A673 (cell line): ENCODE measurements around the gene RAB11FIP3. TPM values are rescaled to one million over a fixed set of nuclear protein-coding genes. Genes with fewer than 3 reads are reported as not detected.

ENCODE experiments used
- BruUV-seq: library from RNA; stranded (reverse); fragments of 400-500 nt; replicated peaks from 2 replicates; lab custom pipeline; 2021; lab: Mats Ljungman, UMichigan
- CTCF ChIA-PET: fragments of 300-600 bp; sonication (Branson Sonifier 250); formaldehyde crosslinking; loops from one replicate; lab custom pipeline; 2022; ENCODE audit warnings: antibody characterized with exemption; lab: Charles Lee
- POLR2A ChIA-PET: fragments of 300-600 bp; sonication (Branson Sonifier 250); formaldehyde crosslinking; loops from one replicate; lab custom pipeline; 2022; ENCODE audit warnings: antibody characterized with exemption; ENCODE audit not compliant: low non-redundant PET; lab: Charles Lee
- DNase-seq: peaks from one replicate; pipeline ENCODE4 v3.0.0-alpha.2; 2015; ENCODE audit warnings: low spot score
- H3K27ac ChIP-seq: fragments of 200-600 bp; sonication (generic); 2 replicates; pipeline ENCODE4 v1.5.1; 2016; ENCODE audit warnings: mixed run types, low read depth, mild to moderate bottlenecking, mixed read lengths, antibody characterized with exemption, low read length; ENCODE audit not compliant: poor library complexity, severe bottlenecking
- H3K27me3 ChIP-seq: fragments of 200-600 bp; sonication (generic); replicated peaks from 2 replicates; pipeline ENCODE4 v1.6.1; 2017; ENCODE audit warnings: mixed run types, low read depth, mild to moderate bottlenecking, mixed read lengths, antibody characterized with exemption, low read length; ENCODE audit not compliant: insufficient read depth, poor library complexity
- H3K36me3 ChIP-seq: fragments of 200-600 bp; sonication (generic); 2 replicates; pipeline ENCODE4 v1.6.1; 2016; ENCODE audit warnings: mixed run types, mild to moderate bottlenecking, mixed read lengths, antibody characterized with exemption, low read length; ENCODE audit not compliant: insufficient read depth, poor library complexity, severe bottlenecking
- H3K4me1 ChIP-seq: fragments of 200-600 bp; sonication (generic); 2 replicates; pipeline ENCODE4 v1.6.1; 2017; ENCODE audit warnings: mixed run types, mild to moderate bottlenecking, mixed read lengths, antibody characterized with exemption, low read length; ENCODE audit not compliant: insufficient read depth, poor library complexity, severe bottlenecking
- H3K4me3 ChIP-seq: fragments of 200-600 bp; sonication (generic); 2 replicates; pipeline ENCODE4 v1.5.1; 2016; ENCODE audit warnings: low read depth, mixed run types, mild to moderate bottlenecking, mixed read lengths, low read length; ENCODE audit not compliant: poor library complexity, severe bottlenecking
- H3K9me3 ChIP-seq: fragments of 200-600 bp; sonication (generic); 2 replicates; pipeline ENCODE4 v1.6.1; 2016; ENCODE audit warnings: mixed run types, low read depth, mild to moderate bottlenecking, mixed read lengths, antibody characterized with exemption, low read length; ENCODE audit not compliant: poor library complexity, severe bottlenecking
- EZH2 ChIP-seq: fragments of 200-600 bp; sonication (generic); IDR thresholded peaks from 2 replicates; pipeline ENCODE4 v1.6.1; 2017; ENCODE audit warnings: borderline replicate concordance, low read depth, mild to moderate bottlenecking, mixed read lengths, antibody characterized with exemption, low read length; ENCODE audit not compliant: poor library complexity, severe bottlenecking
- intact Hi-C: fragments of 100-400 bp; cut with micrococcal nuclease; formaldehyde crosslinking; loops from one replicate; pipeline ENCODE4 v1.10.0; 2022; ENCODE audit not compliant: unreplicated experiment
- total RNA-seq: library from RNA; stranded (reverse); gene quantifications from 2 replicates; pipeline ENCODE4 v1.2.3, GENCODE V29; 2021
- TF ChIP-seq, protein P1 (sequence below): fragments of 300-800, 200-600 bp; sonication (generic); conservative IDR thresholded peaks from 2 replicates; pipeline ENCODE4 v1.5.1; 2017; ENCODE audit warnings: low read depth, mild to moderate bottlenecking, antibody characterized with exemption, low read length, moderate library complexity, mixed read lengths

Gene RAB11FIP3
- total RNA-seq, 1 experiment from 2014 or later, result 44.8 TPM

- ChIA-PET POLR2A (interaction anchor here (0.6 kb wide), 1 partner anchor 287 kb away, joined by 4 read pairs; no protein-coding TSS in a partner anchor), CTCF (no interaction called here)
- H3K27ac ChIP-seq, result peak within 1 kb of the TSS; percentile 50
- peaks cover 10% of the 10 kb centered on the region for H3K27me3 ChIP-seq
- DNase-seq, result peak; percentile 63
- no TSS peak for BruUV-seq
- no peaks in the 10 kb centered on the region for H3K9me3 ChIP-seq
- no peak within 1 kb of the TSS for H3K4me3 ChIP-seq
- TF ChIP-seq, protein P1, sequence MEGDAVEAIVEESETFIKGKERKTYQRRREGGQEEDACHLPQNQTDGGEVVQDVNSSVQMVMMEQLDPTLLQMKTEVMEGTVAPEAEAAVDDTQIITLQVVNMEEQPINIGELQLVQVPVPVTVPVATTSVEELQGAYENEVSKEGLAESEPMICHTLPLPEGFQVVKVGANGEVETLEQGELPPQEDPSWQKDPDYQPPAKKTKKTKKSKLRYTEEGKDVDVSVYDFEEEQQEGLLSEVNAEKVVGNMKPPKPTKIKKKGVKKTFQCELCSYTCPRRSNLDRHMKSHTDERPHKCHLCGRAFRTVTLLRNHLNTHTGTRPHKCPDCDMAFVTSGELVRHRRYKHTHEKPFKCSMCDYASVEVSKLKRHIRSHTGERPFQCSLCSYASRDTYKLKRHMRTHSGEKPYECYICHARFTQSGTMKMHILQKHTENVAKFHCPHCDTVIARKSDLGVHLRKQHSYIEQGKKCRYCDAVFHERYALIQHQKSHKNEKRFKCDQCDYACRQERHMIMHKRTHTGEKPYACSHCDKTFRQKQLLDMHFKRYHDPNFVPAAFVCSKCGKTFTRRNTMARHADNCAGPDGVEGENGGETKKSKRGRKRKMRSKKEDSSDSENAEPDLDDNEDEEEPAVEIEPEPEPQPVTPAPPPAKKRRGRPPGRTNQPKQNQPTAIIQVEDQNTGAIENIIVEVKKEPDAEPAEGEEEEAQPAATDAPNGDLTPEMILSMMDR, result no peak
- TF ChIP-seq EZH2, result no peak
- H3K36me3 ChIP-seq, result no peaks in the 10 kb centered on the region
- peaks cover 11% of the 10 kb centered on the region for H3K4me1 ChIP-seq
- intact Hi-C loops, result no loop called here
Measured at GRCh38 chr16:566475-567372, 141.3 kb downstream of the RAB11FIP3 start, which contains the start of gene NHLRC4. TSS of gene NHLRC4 (plus strand) at chr16:567005. CDS start at chr16:568048, 1,043 bp downstream.

GRCh38 chr16:567373-568256, 142.2 kb downstream of the RAB11FIP3 start:
- H3K4me1 ChIP-seq, result peaks cover 11% of the 10 kb centered on the region
- no peaks in the 10 kb centered on the region for H3K9me3 ChIP-seq
- TF ChIP-seq EZH2, result no peak
- TF ChIP-seq, protein P1, result no peak
- DNase-seq, result no peak
- H3K36me3 ChIP-seq, result no peaks in the 10 kb centered on the region
- POLR2A ChIA-PET, result interaction anchor here (0.6 kb wide), 1 partner anchor 288 kb away, joined by 4 read pairs; no protein-coding TSS in a partner anchor
- no TSS peak for BruUV-seq
- H3K27ac ChIP-seq, result peak overlapping the region; percentile 50
- intact Hi-C loops, result no loop called here
- H3K4me3 ChIP-seq, result no peak overlapping the region
- CTCF ChIA-PET, result no interaction called here
- H3K27me3 ChIP-seq, result peaks cover 1% of the 10 kb centered on the region

GRCh38 chr16:568401-569258, 143.2 kb downstream of the RAB11FIP3 start:
- DNase-seq, result no peak
- no peaks in the 10 kb centered on the region for H3K9me3 ChIP-seq
- ChIA-PET CTCF (no interaction called here), POLR2A (no interaction called here)
- no peaks in the 10 kb centered on the region for H3K36me3 ChIP-seq
- H3K4me3 ChIP-seq, result peak overlapping the region; percentile 98
- TF ChIP-seq, protein P1, result no peak
- TF ChIP-seq EZH2, result no peak
- intact Hi-C loops, result no loop called here
- H3K27me3 ChIP-seq, result no peaks in the 10 kb centered on the region
- H3K4me1 ChIP-seq, result peaks cover 11% of the 10 kb centered on the region
- H3K27ac ChIP-seq, result peak overlapping the region; percentile 87
- BruUV-seq, result no TSS peak
